HEK293T (cell line): ENCODE measurements around the gene PXMP4.

ENCODE experiments used
- CTCF ChIA-PET: fragments of 350-600 bp; formaldehyde crosslinking; extraction: SDS; loops from one replicate; lab custom pipeline; 2021; ENCODE audit warnings: antibody characterized with exemption, inconsistent platforms; lab: Yijun Ruan, JAX
- POLR2A ChIA-PET: fragments of 350-600 bp; formaldehyde crosslinking; extraction: SDS; loops from one replicate; lab custom pipeline; 2020; ENCODE audit warnings: antibody characterized with exemption, inconsistent platforms; lab: Yijun Ruan, JAX
- DNase-seq: peaks from one replicate; pipeline ENCODE4 v3.0.0; 2012; ENCODE audit warnings: mixed read lengths; ENCODE audit errors: extremely low spot score
- ARNT ChIP-seq: fragments of 450-650 bp; IDR thresholded peaks from 2 replicates; pipeline ENCODE4 v1.6.1; 2017; ENCODE audit warnings: mild to moderate bottlenecking
- BHLHE40 ChIP-seq: fragments of 450-650 bp; IDR thresholded peaks from 2 replicates; pipeline ENCODE4 v1.6.1; 2016; ENCODE audit warnings: mild to moderate bottlenecking, moderate library complexity, borderline replicate concordance
- CTBP1 ChIP-seq: fragments of 450-650 bp; IDR thresholded peaks from 2 replicates; pipeline ENCODE4 v1.6.1; 2016; ENCODE audit warnings: borderline replicate concordance
- ELF4 ChIP-seq: fragments of 450-650 bp; IDR thresholded peaks from 2 replicates; pipeline ENCODE4 v1.6.1; 2017; ENCODE audit warnings: antibody characterized with exemption
- FOXA1 ChIP-seq: fragments of 450-650 bp; IDR thresholded peaks from 2 replicates; pipeline ENCODE4 v1.6.1; 2016; ENCODE audit warnings: mild to moderate bottlenecking
- FOXK2 ChIP-seq: fragments of 450-650 bp; IDR thresholded peaks from 2 replicates; pipeline ENCODE4 v1.6.1; 2016; ENCODE audit warnings: mild to moderate bottlenecking
- FOXM1 ChIP-seq: fragments of 450-650 bp; IDR thresholded peaks from 2 replicates; pipeline ENCODE4 v1.6.1; 2017; ENCODE audit warnings: mild to moderate bottlenecking, borderline replicate concordance
- HDGF ChIP-seq: fragments of 450-650 bp; IDR thresholded peaks from 2 replicates; pipeline ENCODE4 v1.6.1; 2017; ENCODE audit warnings: antibody characterized with exemption, borderline replicate concordance
- L3MBTL2 ChIP-seq: fragments of 450-650 bp; conservative IDR thresholded peaks from 2 replicates; pipeline ENCODE4 v1.6.1; 2016; ENCODE audit warnings: mild to moderate bottlenecking
- LEF1 ChIP-seq: fragments of 450-650 bp; IDR thresholded peaks from 2 replicates; pipeline ENCODE4 v1.6.1; 2017; ENCODE audit warnings: mild to moderate bottlenecking, borderline replicate concordance
- NFRKB ChIP-seq: fragments of 450-650 bp; IDR thresholded peaks from 2 replicates; pipeline ENCODE4 v1.6.1; 2016; ENCODE audit warnings: mild to moderate bottlenecking, moderate library complexity
- SP1 ChIP-seq: fragments of 450-650 bp; IDR thresholded peaks from 2 replicates; pipeline ENCODE4 v1.6.1; 2017
- SUZ12 ChIP-seq: fragments of 450-650 bp; IDR thresholded peaks from 2 replicates; pipeline ENCODE4 v1.6.1; 2016; ENCODE audit warnings: mild to moderate bottlenecking
- TARDBP ChIP-seq: fragments of 450-650 bp; IDR thresholded peaks from 2 replicates; pipeline ENCODE4 v1.6.1; 2016
- ZNF384 ChIP-seq: fragments of 450-650 bp; IDR thresholded peaks from 2 replicates; pipeline ENCODE4 v1.6.1; 2016
- TF ChIP-seq, protein P1 (sequence below): fragments of 450-650 bp; IDR thresholded peaks from 2 replicates; pipeline ENCODE4 v1.6.1; 2016

PXMP4 gene

DNA sequence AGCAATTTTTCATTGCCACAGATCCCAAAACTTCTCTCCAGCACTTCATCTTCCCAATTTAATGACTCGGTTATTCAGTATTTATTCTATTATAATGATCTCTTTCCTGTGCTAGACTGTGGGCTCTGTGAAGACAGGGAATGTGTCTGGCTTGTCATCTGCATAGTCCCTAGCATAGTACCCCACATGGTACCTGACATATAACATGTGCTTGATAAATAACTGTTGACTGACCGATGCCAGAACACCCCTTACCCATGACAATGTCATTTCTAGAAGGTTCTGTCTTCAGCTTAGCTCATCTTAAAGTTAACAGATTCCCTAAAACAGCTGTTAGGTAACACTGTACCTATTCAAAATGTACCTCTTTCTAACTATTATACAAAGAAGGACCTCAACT is 3.6 kb downstream of the PXMP4 start:
- ChIA-PET POLR2A (no interaction called here), CTCF (no interaction called here)
- TF ChIP-seq LEF1 (no peak), FOXK2 (no peak), TARDBP (no peak), FOXA1 (no peak), ZNF384 (no peak), HDGF (no peak), ELF4 (no peak), ARNT (no peak), CTBP1 (no peak), SUZ12 (no peak), BHLHE40 (no peak), SP1 (no peak)
- DNase-seq, result no peak

DNA sequence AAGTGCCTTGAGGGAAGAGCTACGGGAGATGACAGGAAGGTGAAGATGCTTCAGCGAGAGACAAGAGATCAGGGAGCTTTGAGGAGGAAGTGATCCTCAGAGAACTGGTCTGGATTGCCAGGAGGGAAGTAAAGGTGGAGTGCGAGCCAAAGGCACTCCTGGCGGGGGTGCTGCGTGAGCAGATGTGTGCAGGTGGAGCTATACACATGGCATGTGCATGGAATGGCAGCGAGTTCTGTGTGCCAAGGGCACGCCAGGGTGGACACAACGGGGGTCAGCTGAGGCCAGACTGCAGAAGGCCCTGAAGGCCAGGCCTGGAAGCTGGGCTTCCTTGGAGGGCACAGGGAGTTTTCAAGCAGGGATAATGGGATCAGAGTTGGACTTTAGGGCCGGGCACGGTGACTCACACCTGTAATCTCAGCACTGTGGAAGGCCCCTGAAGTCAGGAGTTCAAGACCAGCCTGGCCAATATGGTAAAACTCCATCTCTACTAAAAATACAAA is 6.2 kb downstream of the PXMP4 start:
- ChIA-PET CTCF (no interaction called here), POLR2A (no interaction called here)
- no peak for TF ChIP-seq HDGF
- TF ChIP-seq, protein P1, sequence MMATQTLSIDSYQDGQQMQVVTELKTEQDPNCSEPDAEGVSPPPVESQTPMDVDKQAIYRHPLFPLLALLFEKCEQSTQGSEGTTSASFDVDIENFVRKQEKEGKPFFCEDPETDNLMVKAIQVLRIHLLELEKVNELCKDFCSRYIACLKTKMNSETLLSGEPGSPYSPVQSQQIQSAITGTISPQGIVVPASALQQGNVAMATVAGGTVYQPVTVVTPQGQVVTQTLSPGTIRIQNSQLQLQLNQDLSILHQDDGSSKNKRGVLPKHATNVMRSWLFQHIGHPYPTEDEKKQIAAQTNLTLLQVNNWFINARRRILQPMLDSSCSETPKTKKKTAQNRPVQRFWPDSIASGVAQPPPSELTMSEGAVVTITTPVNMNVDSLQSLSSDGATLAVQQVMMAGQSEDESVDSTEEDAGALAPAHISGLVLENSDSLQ, result no peak
- TF ChIP-seq FOXK2, result no peak
- TF ChIP-seq L3MBTL2, result no peak
- TF ChIP-seq ELF4, result no peak
- no peak for TF ChIP-seq BHLHE40
- TF ChIP-seq TARDBP, result no peak
- TF ChIP-seq FOXM1, result no peak
- no peak for TF ChIP-seq SUZ12
- no peak for TF ChIP-seq FOXA1
- TF ChIP-seq NFRKB, result no peak
- TF ChIP-seq CTBP1, result no peak
- no peak for TF ChIP-seq SP1
- no peak for TF ChIP-seq ZNF384
- no peak for TF ChIP-seq LEF1
- DNase-seq, result no peak

DNA sequence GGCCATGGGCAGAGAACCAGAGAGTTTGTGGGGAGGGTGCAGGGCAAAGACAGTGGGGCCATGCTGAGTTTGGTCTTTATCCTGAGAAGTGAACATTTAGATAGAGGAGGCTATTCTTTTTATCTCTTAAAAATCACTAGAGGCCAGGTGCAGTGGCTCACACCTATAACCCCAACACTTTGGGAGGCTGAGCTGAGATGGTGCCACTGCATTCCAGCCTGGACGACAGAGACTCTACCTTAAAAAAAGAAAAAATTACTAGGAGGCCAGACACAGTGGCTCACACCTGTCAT is 8.7 kb downstream of the PXMP4 start:
- CTCF ChIA-PET, result no interaction called here
- POLR2A ChIA-PET, result no interaction called here
- no peak for DNase-seq
- TF ChIP-seq FOXA1 (no peak), LEF1 (no peak), ARNT (no peak), HDGF (no peak), NFRKB (no peak), SP1 (no peak)

DNA sequence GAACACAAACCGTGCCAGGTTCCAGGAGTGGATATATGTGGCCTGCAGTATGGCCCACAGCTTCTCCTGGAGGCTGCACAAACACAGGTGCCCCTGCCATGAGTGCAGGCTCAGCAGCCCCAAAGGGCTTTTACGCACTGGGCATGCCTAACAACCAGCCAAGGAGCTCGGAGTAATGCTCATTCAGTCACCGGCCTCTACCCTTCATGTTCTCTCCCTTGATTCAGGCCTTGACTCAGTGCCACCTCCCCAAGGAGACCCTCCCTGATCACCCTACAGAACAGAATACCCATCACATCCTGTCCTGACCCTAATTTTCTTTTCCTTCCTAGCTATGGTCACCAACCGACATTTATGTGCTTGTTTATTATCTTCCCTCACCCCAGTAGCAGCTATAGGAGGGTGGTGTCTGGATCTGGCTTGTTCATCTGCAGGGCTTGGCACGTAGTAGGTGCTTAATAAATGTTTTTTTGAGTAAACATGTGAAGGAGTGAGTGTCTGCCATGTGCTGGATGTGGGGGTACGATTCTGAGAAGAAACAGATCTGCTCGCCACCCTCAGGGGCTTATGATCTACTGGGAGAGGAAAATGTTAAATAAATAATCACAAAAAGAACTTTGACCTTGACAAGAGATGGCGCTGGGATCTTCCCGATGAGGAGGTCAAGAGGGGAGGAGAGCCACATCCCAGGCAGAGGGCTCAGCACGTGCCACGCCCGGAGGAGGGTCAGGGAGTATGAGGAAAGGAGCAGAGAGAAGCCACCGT is 9.2 kb downstream of the PXMP4 start:
- POLR2A ChIA-PET, result no interaction called here
- CTCF ChIA-PET, result no interaction called here

DNA sequence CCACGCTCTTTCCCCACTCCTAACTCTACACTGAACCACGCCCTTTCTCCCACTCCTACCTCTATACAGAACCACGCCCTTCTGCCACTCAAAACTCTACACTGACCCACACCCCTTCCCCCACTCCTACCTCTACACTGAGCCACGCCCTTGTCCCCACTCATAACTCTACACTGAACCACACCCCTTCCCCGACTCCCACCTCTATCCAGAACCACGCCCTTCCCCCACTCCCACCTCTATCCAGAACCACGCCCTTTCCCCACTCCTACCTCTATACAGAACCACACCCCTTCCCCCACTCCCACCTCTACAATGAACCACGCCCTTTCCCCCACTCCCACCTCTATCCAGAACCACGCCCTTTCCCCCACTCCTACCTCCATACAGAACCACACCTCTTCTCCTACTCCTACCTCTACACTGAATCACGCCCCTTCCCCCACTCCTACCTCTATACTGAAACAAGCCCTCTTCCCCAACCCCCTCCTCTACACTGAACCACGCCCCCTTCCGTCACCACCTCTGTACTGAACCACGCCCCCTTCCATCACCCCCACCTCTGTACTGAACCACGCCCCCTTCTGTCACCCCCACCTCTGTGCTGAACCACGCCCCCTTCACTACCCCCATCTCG is 10.1 kb downstream of the PXMP4 start:
- ChIA-PET CTCF (no interaction called here), POLR2A (no interaction called here)
- no peak for DNase-seq
- no peak for TF ChIP-seq CTBP1

More for the DNA sequence above, 9.2 kb downstream of the PXMP4 start:
- no peak for DNase-seq
- TF ChIP-seq HDGF (no peak), FOXM1 (no peak), LEF1 (no peak), CTBP1 (no peak), SUZ12 (no peak), ARNT (no peak), FOXA1 (no peak), ELF4 (no peak), L3MBTL2 (no peak), SP1 (no peak), FOXK2 (no peak), TARDBP (no peak), NFRKB (no peak), BHLHE40 (no peak), ZNF384 (no peak)
- TF ChIP-seq, protein P1, result no peak

DNA sequence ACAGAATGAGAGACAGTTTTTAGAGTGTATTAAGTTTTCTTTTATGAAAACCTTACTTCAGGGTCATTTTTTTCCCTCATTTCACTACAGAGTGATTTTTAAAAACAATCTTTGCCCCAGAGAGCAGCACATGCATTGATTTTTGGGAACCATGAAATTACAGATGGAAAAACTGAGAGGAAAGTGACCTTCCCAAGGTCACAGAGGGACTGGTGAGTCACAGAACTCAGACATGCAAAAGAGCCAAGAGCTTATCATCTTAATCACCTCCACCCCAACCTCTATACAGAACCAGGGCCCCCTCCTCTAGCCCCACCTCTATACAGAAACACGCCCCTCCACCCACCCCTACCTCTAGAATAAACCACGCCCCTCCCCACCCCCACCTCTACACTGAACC is 10.7 kb downstream of the PXMP4 start:
- DNase-seq, result no peak
- TF ChIP-seq, protein P1, result no peak
- TF ChIP-seq SP1, result no peak
- no peak for TF ChIP-seq ZNF384
- no peak for TF ChIP-seq FOXM1
- TF ChIP-seq LEF1, result no peak
- no peak for TF ChIP-seq NFRKB
- no peak for TF ChIP-seq CTBP1
- no peak for TF ChIP-seq L3MBTL2
- TF ChIP-seq TARDBP, result no peak
- TF ChIP-seq SUZ12, result no peak
- no peak for TF ChIP-seq BHLHE40
- ChIA-PET CTCF (no interaction called here), POLR2A (no interaction called here)
